SK-N-SH treated with all-trans-retinoic acid at 6 μM for 48 hours (cell line): ENCODE data around the gene FPR1.

Experiments
- ATAC-seq: fragments of 200-7000 bp; cut with Tn5 transposase; 3 replicates; pipeline ENCODE4 v1.9.1; 2020; ENCODE audit warnings: mild to moderate bottlenecking, moderate library complexity
- ARNTL ChIP-seq: fragments of 450-650 bp; formaldehyde crosslinking; IDR thresholded peaks from 2 replicates; pipeline ENCODE4 v1.5.0; 2020; ENCODE audit warnings: low read depth, mild to moderate bottlenecking, moderate library complexity, borderline replicate concordance
- BACH2 ChIP-seq: fragments of 250-450 bp; sonication (Bioruptor Pico); IDR thresholded peaks from 2 replicates; pipeline ENCODE4 v1.9.0; 2021; ENCODE audit warnings: mild to moderate bottlenecking, borderline replicate concordance
- CSDC2 ChIP-seq: fragments of 250-450 bp; sonication (Bioruptor Pico); IDR thresholded peaks from 2 replicates; pipeline ENCODE4 v1.5.0; 2020; ENCODE audit warnings: mild to moderate bottlenecking, moderate library complexity
- CSRNP3 ChIP-seq: fragments of 250-450 bp; sonication (Bioruptor Pico); IDR thresholded peaks from 2 replicates; pipeline ENCODE4 v1.5.1; 2021; ENCODE audit warnings: mild to moderate bottlenecking, moderate library complexity
- ESRRG ChIP-seq: fragments of 250-450 bp; sonication (Bioruptor Pico); IDR thresholded peaks from 2 replicates; pipeline ENCODE4 v1.6.1; 2021; ENCODE audit warnings: mild to moderate bottlenecking
- GLIS3 ChIP-seq: fragments of 250-450 bp; sonication (Bioruptor Pico); IDR thresholded peaks from 2 replicates; pipeline ENCODE4 v1.5.0; 2020; ENCODE audit warnings: mild to moderate bottlenecking, moderate library complexity
- ISL1 ChIP-seq: fragments of 250-450 bp; sonication (Bioruptor Pico); IDR thresholded peaks from 2 replicates; pipeline ENCODE4 v2.1.2; 2022; ENCODE audit warnings: mild to moderate bottlenecking, moderate library complexity
- OSR1 ChIP-seq: fragments of 250-450 bp; sonication (Bioruptor Pico); IDR thresholded peaks from 2 replicates; pipeline ENCODE4 v1.8.0; 2022; ENCODE audit warnings: moderate library complexity, mild to moderate bottlenecking, inconsistent platforms
- POU6F1 ChIP-seq: fragments of 250-450 bp; sonication (Bioruptor Pico); IDR thresholded peaks from 2 replicates; pipeline ENCODE4 v1.8.0; 2021; ENCODE audit warnings: low read depth, mild to moderate bottlenecking, moderate library complexity, borderline replicate concordance
- PPARA ChIP-seq: fragments of 250-450 bp; sonication (Bioruptor Pico); IDR thresholded peaks from 2 replicates; pipeline ENCODE4 v1.5.0; 2020; ENCODE audit warnings: mild to moderate bottlenecking, borderline replicate concordance
- RARB ChIP-seq: fragments of 250-450 bp; sonication (Bioruptor Pico); IDR thresholded peaks from 2 replicates; pipeline ENCODE4 v1.8.0; 2021; ENCODE audit warnings: mild to moderate bottlenecking, moderate library complexity
- SNAI2 ChIP-seq: fragments of 250-450 bp; sonication (Bioruptor Pico); IDR thresholded peaks from 2 replicates; pipeline ENCODE4 v1.5.0; 2020; ENCODE audit warnings: mild to moderate bottlenecking, moderate library complexity
- TCF4 ChIP-seq: fragments of 250-450 bp; sonication (Bioruptor Pico); IDR thresholded peaks from 2 replicates; pipeline ENCODE4 v1.8.0; 2021; ENCODE audit warnings: mild to moderate bottlenecking, moderate library complexity, borderline replicate concordance
- TOX ChIP-seq: fragments of 250-450 bp; sonication (Bioruptor Pico); IDR thresholded peaks from 2 replicates; pipeline ENCODE4 v1.8.0; 2021; ENCODE audit warnings: mild to moderate bottlenecking, moderate library complexity, borderline replicate concordance
- TSHZ2 ChIP-seq: fragments of 250-450 bp; sonication (Bioruptor Pico); IDR thresholded peaks from 2 replicates; pipeline ENCODE4 v1.5.0; 2020; ENCODE audit warnings: mild to moderate bottlenecking, moderate library complexity
- ZC3H10 ChIP-seq: fragments of 250-450 bp; sonication (Bioruptor Pico); IDR thresholded peaks from 2 replicates; pipeline ENCODE4 v1.5.1; 2021; ENCODE audit warnings: mild to moderate bottlenecking, moderate library complexity
- ZFP3 ChIP-seq: fragments of 250-450 bp; sonication (Bioruptor Pico); IDR thresholded peaks from 2 replicates; pipeline ENCODE4 v1.5.0; 2020; ENCODE audit warnings: mild to moderate bottlenecking, moderate library complexity
- ZFP30 ChIP-seq: fragments of 450-650 bp; formaldehyde crosslinking; IDR thresholded peaks from 2 replicates; pipeline ENCODE4 v1.5.0; 2022; ENCODE audit warnings: mild to moderate bottlenecking, moderate library complexity
- ZNF565 ChIP-seq: fragments of 450-650 bp; formaldehyde crosslinking; conservative IDR thresholded peaks from 2 replicates; pipeline ENCODE4 v1.5.0; 2020; ENCODE audit warnings: low read depth, mild to moderate bottlenecking, moderate library complexity
- ZNF70 ChIP-seq: fragments of 450-650 bp; formaldehyde crosslinking; IDR thresholded peaks from 2 replicates; pipeline ENCODE4 v1.5.0; 2020; ENCODE audit warnings: mild to moderate bottlenecking, moderate library complexity
- ZNF8 ChIP-seq: fragments of 450-650 bp; formaldehyde crosslinking; IDR thresholded peaks from 2 replicates; pipeline ENCODE4 v1.5.0; 2020; ENCODE audit warnings: mild to moderate bottlenecking, moderate library complexity
- TF ChIP-seq, protein P1 (sequence below): fragments of 250-450 bp; sonication (Bioruptor Pico); IDR thresholded peaks from 2 replicates; pipeline ENCODE4 v1.5.1; 2020; ENCODE audit warnings: low read depth, mild to moderate bottlenecking, moderate library complexity

FPR1 gene

GRCh38 chr19:51754109-51754508 lies 2.4 kb upstream of the FPR1 start:
- ATAC-seq, result no peak

DNA sequence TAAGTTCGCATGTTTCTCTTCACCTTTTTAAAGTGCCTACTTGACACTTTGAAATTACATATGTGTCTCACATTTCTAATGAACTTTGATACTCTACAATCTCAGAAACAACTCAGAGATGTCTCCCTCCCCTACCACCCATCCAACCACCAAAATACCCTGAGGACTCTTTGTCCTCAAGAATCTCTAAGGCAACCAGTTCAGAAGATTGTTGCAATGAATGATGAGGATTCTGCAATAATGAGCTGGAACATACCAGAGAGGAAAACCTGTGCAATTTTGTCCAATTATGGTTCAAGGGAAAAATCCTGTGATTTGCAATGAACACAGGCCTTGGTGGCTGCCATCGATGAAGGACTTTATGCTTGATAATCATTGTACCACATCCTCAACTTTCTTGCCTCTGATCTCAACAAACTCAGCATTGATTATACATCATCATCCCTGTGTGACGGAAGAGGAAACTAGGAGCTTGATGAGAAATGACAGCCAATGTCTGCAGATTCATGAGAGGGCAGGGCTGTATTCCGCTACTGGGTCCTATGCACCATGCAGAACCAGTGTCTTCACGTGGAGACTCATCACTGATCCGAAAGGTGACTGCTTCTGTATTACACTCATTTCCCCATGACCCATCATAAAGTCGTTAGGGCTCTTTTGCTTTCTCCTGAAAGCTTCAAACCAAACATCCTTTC lies 1.1 kb downstream of the FPR1 start:
- no peak for TF ChIP-seq ZNF70
- no peak for TF ChIP-seq SNAI2 (CRISPR knock-in tag)
- no peak for TF ChIP-seq RARB (CRISPR knock-in tag)
- no peak for TF ChIP-seq POU6F1 (CRISPR knock-in tag)
- TF ChIP-seq OSR1, result no peak
- TF ChIP-seq TOX (CRISPR knock-in tag), result no peak
- TF ChIP-seq ZNF8 (CRISPR knock-in tag), result no peak
- TF ChIP-seq ZNF565 (CRISPR knock-in tag), result no peak
- TF ChIP-seq, protein P1, sequence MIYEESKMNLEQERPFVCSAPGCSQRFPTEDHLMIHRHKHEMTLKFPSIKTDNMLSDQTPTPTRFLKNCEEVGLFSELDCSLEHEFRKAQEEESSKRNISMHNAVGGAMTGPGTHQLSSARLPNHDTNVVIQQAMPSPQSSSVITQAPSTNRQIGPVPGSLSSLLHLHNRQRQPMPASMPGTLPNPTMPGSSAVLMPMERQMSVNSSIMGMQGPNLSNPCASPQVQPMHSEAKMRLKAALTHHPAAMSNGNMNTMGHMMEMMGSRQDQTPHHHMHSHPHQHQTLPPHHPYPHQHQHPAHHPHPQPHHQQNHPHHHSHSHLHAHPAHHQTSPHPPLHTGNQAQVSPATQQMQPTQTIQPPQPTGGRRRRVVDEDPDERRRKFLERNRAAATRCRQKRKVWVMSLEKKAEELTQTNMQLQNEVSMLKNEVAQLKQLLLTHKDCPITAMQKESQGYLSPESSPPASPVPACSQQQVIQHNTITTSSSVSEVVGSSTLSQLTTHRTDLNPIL (CRISPR knock-in tag), result no peak
- no peak for TF ChIP-seq ESRRG (CRISPR knock-in tag)
- ATAC-seq, result no peak

More at GRCh38 chr19:51754109-51754508, 2.4 kb upstream of the FPR1 start:
- TF ChIP-seq POU6F1 (CRISPR knock-in tag), result no peak
- TF ChIP-seq, protein P1 (CRISPR knock-in tag), result no peak
- TF ChIP-seq ZFP30, result no peak
- no peak for TF ChIP-seq ZC3H10 (CRISPR knock-in tag)
- TF ChIP-seq TSHZ2 (CRISPR knock-in tag), result no peak
- no peak for TF ChIP-seq GLIS3 (CRISPR knock-in tag)
- no peak for TF ChIP-seq ESRRG (CRISPR knock-in tag)
- no peak for TF ChIP-seq BACH2
- no peak for TF ChIP-seq ZFP3
- no peak for TF ChIP-seq OSR1
- no peak for TF ChIP-seq RARB (CRISPR knock-in tag)
- TF ChIP-seq ZNF565 (CRISPR knock-in tag), result no peak

DNA sequence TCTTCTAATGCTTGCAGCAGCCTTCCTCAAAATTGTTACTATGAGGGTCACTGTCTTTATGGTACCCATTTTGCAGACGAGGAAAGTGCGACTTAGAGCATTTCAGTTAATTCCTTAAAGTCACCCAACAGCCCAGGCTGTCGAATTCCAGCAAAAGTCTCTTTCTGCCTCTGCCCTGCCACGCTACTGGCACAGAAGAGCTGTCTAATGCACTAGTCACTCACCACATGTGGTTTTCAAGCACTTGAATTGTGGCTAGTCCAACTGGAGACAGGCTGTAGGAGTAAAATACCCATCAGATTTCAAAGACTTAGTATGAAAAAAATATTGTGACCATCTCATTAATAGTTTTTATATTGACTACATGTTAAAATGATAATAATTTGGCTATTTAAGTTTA lies 1.7 kb downstream of the FPR1 start:
- ATAC-seq, result no peak
- TF ChIP-seq PPARA (CRISPR knock-in tag) (no peak), CSDC2 (CRISPR knock-in tag) (no peak), ZC3H10 (CRISPR knock-in tag) (no peak), ISL1 (CRISPR knock-in tag) (no peak), TCF4 (no peak), ESRRG (CRISPR knock-in tag) (no peak), CSRNP3 (no peak), OSR1 (no peak), GLIS3 (CRISPR knock-in tag) (no peak), BACH2 (no peak), POU6F1 (CRISPR knock-in tag) (no peak), ARNTL (CRISPR knock-in tag) (no peak), ZFP30 (no peak), SNAI2 (CRISPR knock-in tag) (no peak), TSHZ2 (CRISPR knock-in tag) (no peak)
